ENCODE results near the gene DNAI1.

The DNAI1 gene

GRCh38 chr9:34566322-34566721, 107.7 kb downstream of the DNAI1 start:
- no peak for DNase-seq (ENCODE audit: extremely low read depth, low read depth)
- no peak for TF ChIP-seq CTCF (IDR thresholded peaks at IDR 0.05; ENCODE audit: low read depth, low read length, missing control alignments)
- H3K4me3 ChIP-seq (replicated peaks; ENCODE audit: low read depth, low read length): no peak overlapping the region

- no peak for TF ChIP-seq CTCF (IDR thresholded peaks at IDR 0.05; ENCODE audit: low read depth, low read length, missing control alignments)
- DNase-seq (ENCODE audit: extremely low read depth, low read depth): no peak
- no peak overlapping the region for H3K4me3 ChIP-seq (replicated peaks; ENCODE audit: low read depth, low read length)
Observed at GRCh38 chr9:34566972-34567371, 108.4 kb downstream of the DNAI1 start.

GRCh38 chr9:34568133-34568532, 109.5 kb downstream of the DNAI1 start:
- H3K4me3 ChIP-seq (replicated peaks; ENCODE audit: low read depth, low read length): no peak overlapping the region
- no peak for DNase-seq (ENCODE audit: extremely low read depth, low read depth)
- TF ChIP-seq CTCF (IDR thresholded peaks at IDR 0.05; ENCODE audit: low read depth, low read length, missing control alignments): no peak

- DNase-seq (ENCODE audit: extremely low read depth, low read depth): no peak
- TF ChIP-seq CTCF (IDR thresholded peaks at IDR 0.05; ENCODE audit: low read depth, low read length, missing control alignments): no peak
- H3K4me3 ChIP-seq (replicated peaks; ENCODE audit: low read depth, low read length): no peak overlapping the region
Observed at GRCh38 chr9:34568774-34569173, 110.2 kb downstream of the DNAI1 start.

- H3K4me3 ChIP-seq (replicated peaks; ENCODE audit: low read depth, low read length): no peak overlapping the region
- no peak for DNase-seq (ENCODE audit: extremely low read depth, low read depth)
- no peak for TF ChIP-seq CTCF (IDR thresholded peaks at IDR 0.05; ENCODE audit: low read depth, low read length, missing control alignments)
Observed at GRCh38 chr9:34570376-34570775, 111.8 kb downstream of the DNAI1 start.
